Activated naive CD8-positive, alpha-beta T cell (primary cell): Measurements from ENCODE around the gene HACD1.

ENCODE experiments used
- H3K27ac Mint-ChIP-seq: one replicate; pipeline ENCODE4 v1.8.0; 2021; ENCODE audit warnings: mixed read lengths
- H3K27me3 Mint-ChIP-seq: one replicate; pipeline ENCODE4 v1.8.0; 2021; ENCODE audit warnings: mixed read lengths
- H3K36me3 Mint-ChIP-seq: one replicate; pipeline ENCODE4 v1.8.0; 2021; ENCODE audit warnings: mixed read lengths
- H3K4me1 Mint-ChIP-seq: one replicate; pipeline ENCODE4 v1.8.0; 2021; ENCODE audit warnings: low read depth, mixed read lengths
- H3K4me3 Mint-ChIP-seq: one replicate; pipeline ENCODE4 v1.8.0; 2021; ENCODE audit warnings: mild to moderate bottlenecking, mixed read lengths
- H3K9me3 Mint-ChIP-seq: one replicate; pipeline ENCODE4 v1.8.0; 2021; ENCODE audit warnings: low read depth, mixed read lengths

HACD1 gene

DNA sequence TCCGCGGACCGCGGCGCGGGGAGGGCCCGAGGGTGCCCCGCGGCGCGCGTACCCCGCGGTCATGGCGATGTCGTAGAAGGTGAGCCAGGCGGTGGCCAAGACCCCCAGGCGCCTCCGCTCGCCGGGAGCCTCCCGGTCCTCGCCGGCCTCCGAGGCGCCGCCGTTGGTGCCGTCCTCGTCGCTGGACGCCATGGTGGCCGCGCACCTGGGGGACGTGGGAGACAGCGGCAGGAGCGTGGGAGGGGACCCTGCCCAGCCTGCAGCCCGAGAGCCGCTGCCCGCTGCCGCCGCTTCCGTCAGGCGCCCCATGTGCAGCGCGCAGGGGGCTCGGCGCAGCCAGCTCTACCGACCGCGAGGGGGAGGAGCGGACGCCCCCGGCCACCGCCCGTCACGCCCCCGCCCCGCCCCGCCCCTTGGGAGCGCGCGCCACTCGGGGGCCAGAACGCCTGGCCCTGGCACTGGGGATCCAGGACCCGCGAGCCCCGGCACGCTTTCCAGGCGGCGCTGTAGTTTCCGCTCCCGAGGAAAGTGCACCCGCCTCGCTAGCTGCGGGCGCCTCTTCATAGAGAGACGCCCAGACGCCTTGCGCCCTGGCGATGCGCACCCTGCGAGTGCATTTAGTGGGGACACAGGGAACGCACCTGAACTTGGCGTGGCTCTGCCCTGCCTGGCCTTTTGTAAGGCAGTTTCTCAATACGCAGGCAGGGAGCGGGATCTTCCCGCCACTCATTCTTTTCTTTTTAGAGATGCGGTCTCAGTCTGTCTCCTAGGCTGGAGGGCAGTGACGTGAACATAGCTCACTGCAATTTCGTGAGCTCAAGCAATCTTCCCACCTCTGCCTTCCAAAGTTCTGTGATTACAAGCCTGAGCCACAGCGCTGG is at the start of gene HACD1:
Gene HACD1, minus strand, starts transcription at position 344 of the 881 bp plus-strand sequence. Its CDS starts 35 bp downstream, at position 309.
- Mint-ChIP-seq H3K36me3 (no peaks in the 10 kb centered on the region), H3K27me3 (peaks cover 17% of the 10 kb centered on the region), H3K9me3 (no peaks in the 10 kb centered on the region), H3K27ac (peak within 1 kb of the TSS; percentile 28), H3K4me3 (peak within 1 kb of the TSS; percentile 90), H3K4me1 (peaks cover 4% of the 10 kb centered on the region)

DNA sequence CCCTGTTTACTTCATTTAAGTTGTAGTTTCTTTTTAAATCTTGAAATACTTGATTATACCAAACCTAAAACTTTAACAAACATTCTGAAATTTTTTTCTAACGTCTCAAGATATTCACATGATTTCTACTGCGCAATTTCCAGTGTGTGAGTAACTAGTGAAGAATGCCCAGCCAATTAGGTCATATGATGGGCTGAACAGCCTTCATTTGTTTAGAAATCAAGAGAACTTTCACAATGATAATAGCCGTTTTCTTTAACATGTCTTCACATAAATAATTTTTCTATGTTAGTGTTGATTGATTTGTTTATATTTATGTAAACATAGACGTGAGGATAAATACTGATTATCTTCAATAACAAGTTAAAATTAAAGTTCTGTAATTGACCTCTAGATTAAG is 48.6 kb upstream of the HACD1 start:
- Mint-ChIP-seq H3K4me1 (peaks cover 65% of the 10 kb centered on the region), H3K27ac (no peak overlapping the region), H3K4me3 (no peak overlapping the region), H3K9me3 (no peaks in the 10 kb centered on the region), H3K27me3 (no peaks in the 10 kb centered on the region), H3K36me3 (peaks cover 25% of the 10 kb centered on the region)

DNA sequence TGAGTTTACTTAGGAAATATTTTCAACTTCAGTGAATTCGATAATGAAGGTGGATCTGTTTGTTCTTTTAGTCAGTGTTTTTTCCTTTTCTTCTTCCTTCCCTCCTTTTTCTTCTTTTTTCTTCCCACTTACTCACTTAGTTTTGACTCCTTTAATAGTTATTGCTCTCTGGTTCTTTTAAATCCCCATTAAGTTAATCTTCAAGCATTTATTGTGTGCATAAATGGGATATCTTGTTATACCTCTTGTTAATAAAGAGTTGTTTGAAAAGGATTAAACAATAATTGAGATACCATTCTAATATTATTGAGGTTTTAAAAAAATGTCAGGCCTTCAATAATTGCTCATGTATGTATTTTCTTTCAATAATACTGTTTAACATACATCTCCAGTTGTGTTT is 46.3 kb upstream of the HACD1 start:
- H3K4me3 Mint-ChIP-seq, result peak overlapping the region; percentile 65
- H3K27me3 Mint-ChIP-seq, result no peaks in the 10 kb centered on the region
- peaks cover 23% of the 10 kb centered on the region for H3K36me3 Mint-ChIP-seq
- H3K27ac Mint-ChIP-seq, result peak overlapping the region; percentile 75
- peaks cover 54% of the 10 kb centered on the region for H3K4me1 Mint-ChIP-seq
- H3K9me3 Mint-ChIP-seq, result no peaks in the 10 kb centered on the region

DNA sequence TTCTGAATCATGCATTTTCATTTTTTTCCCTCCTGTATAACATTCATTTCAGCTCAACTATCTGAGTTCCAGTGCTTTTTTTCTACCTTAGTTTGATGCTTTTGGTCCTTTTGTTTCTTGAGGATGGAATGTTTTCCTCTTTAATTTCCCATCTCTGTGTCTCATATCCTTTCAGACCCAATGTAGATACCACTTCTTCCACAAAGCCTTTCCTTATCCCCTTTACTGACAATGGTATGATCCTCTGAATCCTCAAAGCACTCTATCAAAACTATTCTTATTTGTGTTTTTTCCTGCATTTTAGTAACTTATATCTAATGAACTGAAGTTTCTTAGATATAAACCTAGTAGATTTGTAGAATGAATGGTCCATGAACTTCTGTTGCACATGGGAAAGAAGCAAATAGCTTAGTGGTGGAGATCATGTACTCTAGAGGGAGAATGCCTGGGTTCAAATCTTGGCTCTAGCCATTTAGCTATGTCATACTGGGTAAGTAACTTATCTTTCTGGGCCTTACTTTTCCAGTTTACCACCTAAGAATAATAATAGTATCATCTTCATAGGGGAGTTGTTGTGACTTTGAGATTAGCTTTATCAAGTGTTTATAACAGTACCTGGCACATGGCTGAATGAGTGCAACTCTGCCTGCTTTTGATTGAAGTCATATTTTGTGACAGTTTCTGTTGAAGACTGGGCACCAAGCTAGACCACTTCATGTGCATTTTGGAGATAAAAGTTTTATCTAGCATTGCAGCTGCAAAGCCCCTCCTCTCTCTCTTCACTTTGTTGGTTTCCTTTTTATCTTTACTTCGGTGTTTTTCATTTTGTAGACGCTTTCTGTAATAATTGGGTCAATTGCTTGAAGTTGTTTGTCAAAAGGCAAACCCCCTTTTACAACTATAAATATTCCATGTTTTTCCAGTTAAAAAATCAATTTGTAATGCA is 45.3 kb upstream of the HACD1 start:
- Mint-ChIP-seq H3K9me3 (no peaks in the 10 kb centered on the region), H3K27ac (peak overlapping the region; percentile 11), H3K4me1 (peaks cover 53% of the 10 kb centered on the region), H3K27me3 (no peaks in the 10 kb centered on the region), H3K4me3 (peak overlapping the region; percentile 39), H3K36me3 (peaks cover 17% of the 10 kb centered on the region)

DNA sequence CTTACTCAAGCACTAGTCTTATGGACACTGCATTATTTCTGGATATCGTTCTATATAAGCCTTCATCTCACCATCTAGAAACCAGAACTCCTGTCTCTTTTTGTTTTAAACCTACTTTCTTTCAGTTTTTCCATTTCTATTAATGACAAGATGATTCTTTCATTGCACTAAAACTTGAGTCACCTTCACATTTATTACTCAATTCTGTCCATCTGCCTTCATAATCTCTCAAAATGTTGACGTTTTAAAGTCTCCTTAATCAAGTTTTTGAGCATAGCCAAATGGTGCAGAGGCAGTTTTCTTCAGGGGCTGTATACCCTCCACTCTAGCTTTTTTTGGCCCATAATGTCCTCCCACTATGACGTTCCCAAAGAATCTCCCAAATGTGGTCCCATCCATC is 44.3 kb upstream of the HACD1 start:
- Mint-ChIP-seq H3K27me3 (no peaks in the 10 kb centered on the region), H3K4me3 (no peak overlapping the region), H3K9me3 (no peaks in the 10 kb centered on the region), H3K27ac (no peak overlapping the region), H3K36me3 (peaks cover 17% of the 10 kb centered on the region), H3K4me1 (peaks cover 59% of the 10 kb centered on the region)

- H3K36me3 Mint-ChIP-seq, result peaks cover 17% of the 10 kb centered on the region
Measured at GRCh38 chr10:17660921-17661320, 43.7 kb upstream of the HACD1 start.

GRCh38 chr10:17659365-17659764 is 42.2 kb upstream of the HACD1 start:
- peaks cover 23% of the 10 kb centered on the region for H3K36me3 Mint-ChIP-seq
- peaks cover 73% of the 10 kb centered on the region for H3K4me1 Mint-ChIP-seq
- no peaks in the 10 kb centered on the region for H3K27me3 Mint-ChIP-seq
- H3K4me3 Mint-ChIP-seq, result no peak overlapping the region
- H3K9me3 Mint-ChIP-seq, result no peaks in the 10 kb centered on the region
- no peak overlapping the region for H3K27ac Mint-ChIP-seq

More at GRCh38 chr10:17660921-17661320, 43.7 kb upstream of the HACD1 start:
- Mint-ChIP-seq H3K9me3 (no peaks in the 10 kb centered on the region), H3K27ac (peak overlapping the region; percentile 48), H3K27me3 (no peaks in the 10 kb centered on the region), H3K4me1 (peaks cover 61% of the 10 kb centered on the region), H3K4me3 (no peak overlapping the region)

DNA sequence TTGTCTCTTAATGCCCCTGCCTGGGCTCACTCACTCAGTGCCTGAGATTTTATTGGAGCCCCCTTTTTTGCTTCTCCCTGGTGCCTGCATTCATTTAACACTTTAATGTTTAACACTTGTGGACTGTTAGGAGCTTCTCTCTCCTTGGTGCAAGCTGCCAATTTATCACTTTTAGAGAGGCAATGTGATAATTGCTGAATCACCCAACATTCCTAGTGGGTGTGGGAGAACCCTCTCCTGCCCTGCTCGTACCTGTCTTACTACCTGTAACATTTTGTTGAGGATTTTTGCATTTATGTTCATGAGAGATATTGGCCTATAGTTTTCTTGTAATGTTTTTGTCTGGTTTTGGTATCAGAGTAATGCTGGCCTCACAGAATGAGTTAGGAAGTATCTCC is 39.9 kb upstream of the HACD1 start:
- Mint-ChIP-seq H3K9me3 (peaks cover 9% of the 10 kb centered on the region), H3K4me1 (peaks cover 68% of the 10 kb centered on the region)

GRCh38 chr10:17655567-17656146 is 38.5 kb upstream of the HACD1 start:
- H3K36me3 Mint-ChIP-seq, result peaks cover 26% of the 10 kb centered on the region
- H3K4me3 Mint-ChIP-seq, result peak overlapping the region; percentile 46
- H3K9me3 Mint-ChIP-seq, result peaks cover 9% of the 10 kb centered on the region
- H3K27me3 Mint-ChIP-seq, result no peaks in the 10 kb centered on the region
- H3K27ac Mint-ChIP-seq, result no peak overlapping the region
- peaks cover 68% of the 10 kb centered on the region for H3K4me1 Mint-ChIP-seq

More for the DNA sequence above, 39.9 kb upstream of the HACD1 start:
- H3K4me3 Mint-ChIP-seq, result no peak overlapping the region
- peaks cover 27% of the 10 kb centered on the region for H3K36me3 Mint-ChIP-seq
- H3K27me3 Mint-ChIP-seq, result no peaks in the 10 kb centered on the region
- H3K27ac Mint-ChIP-seq, result no peak overlapping the region

GRCh38 chr10:17655009-17655408 is 37.8 kb upstream of the HACD1 start:
- Mint-ChIP-seq H3K36me3 (peaks cover 28% of the 10 kb centered on the region), H3K4me1 (peaks cover 74% of the 10 kb centered on the region), H3K27ac (no peak overlapping the region), H3K9me3 (peaks cover 9% of the 10 kb centered on the region), H3K4me3 (no peak overlapping the region), H3K27me3 (no peaks in the 10 kb centered on the region)

DNA sequence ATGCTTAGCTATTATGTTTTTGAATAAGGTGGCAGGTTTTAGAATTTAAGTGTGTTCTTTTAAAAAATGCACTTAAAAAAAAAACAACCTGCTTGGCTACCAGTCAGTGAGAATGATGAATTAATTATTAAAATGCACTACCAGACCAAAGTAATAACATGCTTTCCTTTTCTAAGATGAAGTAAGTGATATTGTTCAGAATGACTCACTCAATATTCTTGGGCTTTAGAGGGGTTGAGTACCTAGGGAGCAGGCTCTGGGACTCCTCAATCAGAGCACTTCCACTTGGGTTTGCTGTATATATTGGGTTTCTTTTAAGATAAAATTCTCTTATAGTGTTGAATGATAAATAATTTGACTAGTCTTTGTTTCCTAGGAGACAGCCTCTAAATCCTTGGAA is 35.4 kb upstream of the HACD1 start:
- Mint-ChIP-seq H3K27ac (no peak overlapping the region), H3K9me3 (peaks cover 9% of the 10 kb centered on the region), H3K27me3 (no peaks in the 10 kb centered on the region), H3K36me3 (peaks cover 36% of the 10 kb centered on the region), H3K4me3 (no peak overlapping the region), H3K4me1 (peaks cover 80% of the 10 kb centered on the region)

DNA sequence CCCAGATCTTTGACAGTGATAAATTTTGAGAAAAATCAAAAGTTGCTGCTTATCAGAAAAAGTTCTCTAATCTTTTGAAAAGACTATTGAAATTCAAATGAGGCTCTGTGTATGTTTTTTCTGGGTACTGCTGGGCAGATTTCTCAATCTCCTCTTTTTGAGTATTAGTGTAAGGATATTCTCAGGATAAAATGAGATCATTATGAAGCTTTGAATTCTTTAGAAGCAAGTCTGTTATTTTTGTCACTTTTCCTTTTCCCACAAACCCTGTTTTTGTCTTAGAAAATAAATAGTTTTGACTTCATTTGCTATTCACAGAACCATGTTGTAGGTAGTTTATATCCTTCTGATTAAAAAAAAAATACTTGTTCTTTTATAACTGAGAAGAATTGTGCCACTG is 34.7 kb upstream of the HACD1 start:
- peaks cover 9% of the 10 kb centered on the region for H3K9me3 Mint-ChIP-seq
- peaks cover 80% of the 10 kb centered on the region for H3K4me1 Mint-ChIP-seq
- peaks cover 34% of the 10 kb centered on the region for H3K36me3 Mint-ChIP-seq
- no peak overlapping the region for H3K4me3 Mint-ChIP-seq
- H3K27ac Mint-ChIP-seq, result no peak overlapping the region
- no peaks in the 10 kb centered on the region for H3K27me3 Mint-ChIP-seq

GRCh38 chr10:17650416-17650815 is 33.2 kb upstream of the HACD1 start:
- Mint-ChIP-seq H3K27me3 (no peaks in the 10 kb centered on the region), H3K9me3 (peaks cover 9% of the 10 kb centered on the region), H3K4me1 (peaks cover 80% of the 10 kb centered on the region), H3K4me3 (no peak overlapping the region), H3K36me3 (peaks cover 30% of the 10 kb centered on the region), H3K27ac (peak overlapping the region; percentile 50)

GRCh38 chr10:17649836-17650235 is 32.7 kb upstream of the HACD1 start:
- peaks cover 28% of the 10 kb centered on the region for H3K36me3 Mint-ChIP-seq
- no peak overlapping the region for H3K27ac Mint-ChIP-seq
- peaks cover 80% of the 10 kb centered on the region for H3K4me1 Mint-ChIP-seq
- no peaks in the 10 kb centered on the region for H3K27me3 Mint-ChIP-seq
- H3K4me3 Mint-ChIP-seq, result no peak overlapping the region
- H3K9me3 Mint-ChIP-seq, result peaks cover 9% of the 10 kb centered on the region
